Erythroblast (primary cell): ENCODE data around the gene THSD8.
A peak's percentile ranks its signal among the peaks of the same experiment; 100 is the strongest.

ENCODE experiments used
- DNase-seq, 2 experiments: peaks; one replicate each; lab custom pipeline; 2025; lab: John Stamatoyannopoulos, UW
- GATA1 ChIP-seq: IDR thresholded peaks from 2 replicates; pipeline ENCODE4 v1.6.1; 2011; ENCODE audit warnings: low read depth, mild to moderate bottlenecking, control low read depth, low read length, moderate library complexity
- POLR2A ChIP-seq: IDR thresholded peaks from 2 replicates; pipeline ENCODE4 v1.6.1; 2011; ENCODE audit warnings: mild to moderate bottlenecking, low read length

The THSD8 gene

GRCh38 chr19:12784871-12785430 is 16.9 kb upstream of the THSD8 start:
- TF ChIP-seq POLR2A = peak; percentile 85
- no peak for TF ChIP-seq GATA1
- DNase-seq = no peak

- peak; percentile 76 to 80 for DNase-seq
- TF ChIP-seq POLR2A (no peak), GATA1 (no peak)
These were observed 16.3 kb upstream of the THSD8 start for GRCh38 chr19:12785431-12786031.

GRCh38 chr19:12786141-12786870 is 15.6 kb upstream of the THSD8 start:
- peak; percentile 49 to 68 for DNase-seq

DNA sequence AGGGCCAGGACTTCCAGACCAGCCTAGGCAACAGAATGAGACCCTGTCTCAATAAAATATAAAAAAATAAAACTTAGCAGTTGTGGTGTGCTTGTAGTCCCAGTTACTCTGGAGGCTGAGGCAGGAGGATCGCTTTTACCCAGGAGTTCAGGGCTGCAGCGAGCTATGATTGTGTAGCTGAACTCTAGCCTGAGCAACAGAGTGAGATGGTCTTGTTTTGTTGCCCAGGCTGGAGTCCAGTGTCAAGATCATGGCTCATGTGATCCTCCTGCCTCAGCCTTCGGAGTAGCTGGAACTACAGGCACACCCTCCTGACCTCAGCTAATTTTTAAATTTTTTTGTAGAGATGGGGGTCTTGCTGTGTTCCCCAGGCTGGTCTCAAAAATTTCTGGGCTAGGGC is 14.9 kb upstream of the THSD8 start:
- TF ChIP-seq GATA1 = no peak
- no peak for TF ChIP-seq POLR2A
- DNase-seq = no peak

More at GRCh38 chr19:12786141-12786870, 15.6 kb upstream of the THSD8 start:
- no peak for TF ChIP-seq GATA1
- TF ChIP-seq POLR2A = no peak

DNA sequence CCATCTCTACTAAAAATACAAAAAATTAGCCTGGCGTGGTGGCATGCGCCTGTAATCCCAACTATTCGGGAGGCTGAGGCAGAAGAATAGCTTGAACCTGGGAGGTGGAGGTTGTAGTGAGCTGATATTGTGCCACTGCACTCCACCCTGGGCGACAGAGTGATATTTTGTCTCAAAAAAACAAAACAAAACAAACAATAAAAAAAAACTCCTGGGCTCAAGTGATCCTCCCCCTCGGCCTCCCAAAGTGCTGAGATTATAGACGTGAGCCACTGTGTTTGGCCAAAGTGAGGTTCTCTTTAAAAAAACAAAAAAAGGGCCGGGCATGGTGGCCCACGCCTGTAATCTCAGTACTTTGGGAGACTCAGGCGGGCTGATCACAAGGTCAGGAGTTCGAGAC is 14.4 kb upstream of the THSD8 start:
- TF ChIP-seq POLR2A (no peak), GATA1 (no peak)
- no peak for DNase-seq

DNA sequence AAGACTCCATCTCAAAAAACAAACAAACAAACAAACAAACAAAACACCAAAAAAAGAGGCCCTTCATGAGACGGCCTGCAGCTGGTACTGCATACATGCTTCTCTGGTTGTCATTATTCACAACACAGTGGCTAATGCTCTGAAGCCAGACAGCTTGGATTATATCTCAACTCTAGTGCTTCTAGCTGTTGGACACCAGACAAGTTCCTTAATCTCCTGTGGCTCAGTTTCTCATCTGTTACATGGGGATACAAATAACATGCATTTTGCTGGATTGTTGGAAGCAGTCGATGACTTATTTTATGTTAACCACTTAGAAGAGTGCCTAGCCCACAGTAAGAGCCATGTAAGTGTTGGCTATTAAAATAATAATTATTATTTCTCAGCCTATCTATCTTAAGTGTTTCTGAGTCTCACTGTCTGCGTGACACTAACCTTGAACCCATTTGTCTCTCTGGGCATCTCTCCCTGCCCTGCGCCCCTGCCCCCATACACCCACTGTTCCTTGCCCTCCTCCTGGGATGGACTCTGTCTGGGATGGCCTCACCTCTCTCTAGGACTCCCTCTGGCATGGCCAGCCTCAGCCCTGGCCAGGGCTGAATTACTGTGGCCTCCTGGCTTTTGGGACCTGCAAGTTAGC is 13.7 kb upstream of the THSD8 start:
- TF ChIP-seq GATA1 (no peak), POLR2A (no peak)
- DNase-seq = peak; percentile 70 to 74

DNA sequence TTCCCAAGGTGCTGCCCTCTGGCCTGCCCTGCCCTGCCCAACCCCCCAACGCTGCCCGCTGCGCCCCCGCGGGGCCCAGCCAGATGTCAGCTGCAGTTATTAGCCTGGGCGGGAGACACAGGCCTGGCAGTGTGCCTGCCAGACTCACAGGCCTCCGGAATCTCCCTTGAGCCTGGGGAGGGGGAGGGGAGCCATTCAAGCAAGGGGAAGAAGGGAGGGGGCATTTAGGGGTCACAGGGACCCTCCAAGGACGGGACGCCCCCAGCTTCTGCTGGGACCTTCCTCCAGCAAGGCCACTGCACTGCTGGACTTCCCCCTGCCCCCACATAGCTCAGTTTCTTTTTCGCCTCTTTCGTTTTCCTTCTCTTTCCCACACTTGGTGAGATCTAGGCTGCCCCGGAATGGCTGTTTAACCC is 13.2 kb upstream of the THSD8 start:
- peak; percentile 64 for TF ChIP-seq POLR2A
- TF ChIP-seq GATA1 = no peak
- peak; percentile 90 to 93 for DNase-seq

GRCh38 chr19:12789098-12789903 is 12.6 kb upstream of the THSD8 start:
- no peak for TF ChIP-seq GATA1
- peak; percentile 15 for TF ChIP-seq POLR2A
- DNase-seq = no peak

DNA sequence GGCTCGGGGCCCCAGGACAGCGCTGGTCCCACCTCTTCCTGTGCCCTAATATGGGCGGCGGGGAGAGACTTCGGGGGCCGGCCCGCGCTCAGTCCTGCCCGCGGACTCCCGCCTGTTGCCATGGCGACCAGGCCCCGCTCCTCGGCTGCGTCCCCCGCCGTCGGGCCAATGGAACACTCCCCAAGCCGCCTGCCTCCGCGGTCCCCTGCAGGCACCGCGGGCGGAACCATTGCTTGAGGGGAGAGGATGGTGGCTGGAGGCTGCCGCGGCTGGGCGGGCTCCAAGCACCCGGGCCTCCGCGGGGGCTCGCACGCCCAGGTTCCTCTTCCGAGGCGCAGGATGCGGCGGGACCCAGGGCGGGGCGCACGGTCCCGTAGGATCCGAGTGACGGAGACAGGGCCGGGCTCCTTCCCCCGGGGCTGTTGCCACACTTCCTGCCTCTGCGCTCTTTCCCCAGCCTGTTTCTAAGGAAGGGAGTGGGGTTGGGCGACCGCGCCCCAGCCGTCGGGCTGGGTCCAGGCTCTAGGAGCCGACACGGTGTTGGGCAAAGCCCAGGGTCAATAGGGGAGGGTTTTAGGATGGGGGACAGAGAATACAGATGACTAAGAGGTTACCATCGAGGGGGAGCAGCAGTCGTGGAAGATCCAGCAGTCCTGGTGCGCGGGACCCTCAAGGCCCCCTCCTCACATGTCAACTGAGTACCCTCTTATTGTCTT is 11.8 kb upstream of the THSD8 start:
- no peak for TF ChIP-seq GATA1
- peak; percentile 73 for TF ChIP-seq POLR2A
- DNase-seq = peak; percentile 100

GRCh38 chr19:12790628-12791344 is 11.1 kb upstream of the THSD8 start:
- TF ChIP-seq POLR2A (no peak), GATA1 (no peak)
- DNase-seq = no peak

DNA sequence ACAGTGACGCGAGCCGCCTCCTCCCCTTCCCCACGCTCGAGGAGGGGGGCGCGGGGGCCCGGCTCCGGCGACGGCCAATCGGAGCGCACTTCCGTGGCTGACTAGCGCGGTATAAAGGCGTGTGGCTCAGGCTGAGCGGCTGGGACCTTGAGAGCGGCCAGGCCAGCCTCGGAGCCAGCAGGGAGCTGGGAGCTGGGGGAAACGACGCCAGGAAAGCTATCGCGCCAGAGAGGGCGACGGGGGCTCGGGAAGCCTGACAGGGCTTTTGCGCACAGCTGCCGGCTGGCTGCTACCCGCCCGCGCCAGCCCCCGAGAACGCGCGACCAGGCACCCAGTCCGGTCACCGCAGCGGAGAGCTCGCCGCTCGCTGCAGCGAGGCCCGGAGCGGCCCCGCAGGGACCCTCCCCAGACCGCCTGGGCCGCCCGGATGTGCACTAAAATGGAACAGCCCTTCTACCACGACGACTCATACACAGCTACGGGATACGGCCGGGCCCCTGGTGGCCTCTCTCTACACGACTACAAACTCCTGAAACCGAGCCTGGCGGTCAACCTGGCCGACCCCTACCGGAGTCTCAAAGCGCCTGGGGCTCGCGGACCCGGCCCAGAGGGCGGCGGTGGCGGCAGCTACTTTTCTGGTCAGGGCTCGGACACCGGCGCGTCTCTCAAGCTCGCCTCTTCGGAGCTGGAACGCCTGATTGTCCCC is 10.4 kb upstream of the THSD8 start, which contains the start of gene JUNB:
Gene JUNB (plus strand): TSS at position 142 of the 706 bp plus-strand sequence. CDS start 286 bp downstream, at position 428.
- no peak for TF ChIP-seq GATA1
- peak; percentile 100 for TF ChIP-seq POLR2A
- peak; percentile 96 to 98 for DNase-seq
